Frontal cortex (tissue), 4 donors: ENCODE results near the gene MRPL1. TPM values are rescaled to one million over a fixed set of nuclear protein-coding genes. Genes with fewer than 3 reads are reported as not detected.
"Not testable (repeated sequence)": the region's sequence is repeated elsewhere in the genome, so short reads cannot be mapped to it uniquely, and the experiment has no call there.

ENCODE experiments used
- DNase-seq, 2 donors: peaks; one replicate each; pipeline ENCODE4 v3.0.0; 2012; ENCODE audit warnings: low spot score in 2 of 2
- FAIRE-seq: peaks from 2 replicates; lab custom pipeline; 2012; peaks lifted over from hg19 to GRCh38; lab: Jason Lieb, UNC
- small RNA-seq: library from RNA; depleted of rRNA; stranded (forward); fragments of <200 nt; gene quantifications from one replicate; pipeline ENCODE3, GENCODE V24; 2014
- total RNA-seq: library from RNA; depleted of rRNA; stranded (reverse); fragments of >200 nt; gene quantifications from one replicate; pipeline ENCODE4 v1.2.3, GENCODE V29; 2014
- donor health status: control.
- donor health status: control.
- donor health status: control.

MRPL1 gene
- total RNA-seq, 1 donor from 2014 or later = 39.9 TPM

- DNase-seq (no peak), FAIRE-seq (no peak)
Measured at GRCh38 chr4:77958897-77959296, 96.3 kb downstream of the MRPL1 start.

- DNase-seq = peak in 1 of 2 donors; percentile 14
- FAIRE-seq = peak; percentile 48
Measured at GRCh38 chr4:77959566-77960338, 97.1 kb downstream of the MRPL1 start.

GRCh38 chr4:77960367-77960766, 97.7 kb downstream of the MRPL1 start:
- DNase-seq (no peak), FAIRE-seq (no peak)

GRCh38 chr4:77963004-77963403, 100.4 kb downstream of the MRPL1 start:
- FAIRE-seq (no peak), DNase-seq (no peak)

- DNase-seq, FAIRE-seq: not testable (repeated sequence)
Measured at GRCh38 chr4:77973657-77974056, 111.0 kb downstream of the MRPL1 start.

- peak; percentile 79 for FAIRE-seq
- DNase-seq = not testable (repeated sequence)
Measured at GRCh38 chr4:77982900-77983540, 120.4 kb downstream of the MRPL1 start.

GRCh38 chr4:77983612-77984311, 121.1 kb downstream of the MRPL1 start:
- not testable (repeated sequence) for FAIRE-seq, DNase-seq

GRCh38 chr4:77989968-77990367, 127.3 kb downstream of the MRPL1 start:
- FAIRE-seq = no peak
- DNase-seq = no peak

GRCh38 chr4:77990456-77990855, 127.8 kb downstream of the MRPL1 start:
- FAIRE-seq (no peak), DNase-seq (no peak)

GRCh38 chr4:77990904-77991358, 128.3 kb downstream of the MRPL1 start:
- FAIRE-seq (no peak), DNase-seq (no peak)

GRCh38 chr4:77992581-77992980, 130.0 kb downstream of the MRPL1 start:
- no peak for DNase-seq
- FAIRE-seq = no peak

- peak in 1 of 2 donors; percentile 14 for DNase-seq
- FAIRE-seq = no peak
Measured at GRCh38 chr4:77994194-77994721, 131.6 kb downstream of the MRPL1 start.

- FAIRE-seq = no peak
- DNase-seq = no peak
Measured at GRCh38 chr4:77996076-77996475, 133.4 kb downstream of the MRPL1 start.

- DNase-seq (no peak), FAIRE-seq (no peak)
Measured at GRCh38 chr4:78001531-78001930, 138.9 kb downstream of the MRPL1 start.

- peak; percentile 43 for FAIRE-seq
- DNase-seq = no peak
Measured at GRCh38 chr4:78002260-78002659, 139.6 kb downstream of the MRPL1 start.

Small RNAs within 50 kb of the gene (small RNA-seq; reads per million reads assigned to genes)
- gene AC112225.1 = not detected

Other genes with a start within 250 kb of the MRPL1 start
- 40.4 TPM for gene CNOT6L, start 43.5 kb upstream of the MRPL1 start, total RNA-seq
- gene FRAS1, start 194.5 kb downstream of the MRPL1 start, total RNA-seq = 13.0 TPM